HG03460 (cell line): ENCODE results near the gene EGF.
"Not testable (repeated sequence)": the region's sequence is repeated elsewhere in the genome, so short reads cannot be mapped to it uniquely, and the experiment has no call there.

Experiments
- ATAC-seq: cut with Tn5 transposase; IDR thresholded peaks from one replicate; pipeline ENCODE4 v1.9.1; 2021; ENCODE audit not compliant: unreplicated experiment

The EGF gene

GRCh38 chr4:109912706-109913595 is at the start of gene EGF:
Gene EGF, plus strand, starts transcription at chr4:109912883. Its CDS starts 453 bp downstream, at chr4:109913336.
- no peak for ATAC-seq

- ATAC-seq, result no peak
Observed at GRCh38 chr4:109864134-109864533, 48.5 kb upstream of the EGF start.

DNA sequence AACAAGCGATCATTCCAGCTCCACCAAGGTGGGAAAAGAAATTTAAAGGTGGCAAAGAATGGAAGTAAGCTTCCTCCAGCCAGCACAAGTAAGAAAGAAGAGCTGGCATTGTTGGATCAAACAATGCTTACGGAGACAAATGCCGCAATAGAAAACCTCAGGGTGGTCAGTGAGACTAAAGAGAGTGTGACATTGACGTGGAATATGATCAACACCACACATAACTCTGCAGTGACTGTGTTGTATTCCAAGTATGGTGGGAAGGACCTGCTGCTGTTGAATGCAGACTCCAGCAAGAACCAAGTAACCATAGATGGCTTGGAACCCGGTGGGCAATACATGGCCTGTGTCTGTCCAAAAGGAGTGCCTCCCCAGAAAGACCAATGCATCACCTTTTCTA is 42.6 kb upstream of the EGF start:
- ATAC-seq, result no peak

DNA sequence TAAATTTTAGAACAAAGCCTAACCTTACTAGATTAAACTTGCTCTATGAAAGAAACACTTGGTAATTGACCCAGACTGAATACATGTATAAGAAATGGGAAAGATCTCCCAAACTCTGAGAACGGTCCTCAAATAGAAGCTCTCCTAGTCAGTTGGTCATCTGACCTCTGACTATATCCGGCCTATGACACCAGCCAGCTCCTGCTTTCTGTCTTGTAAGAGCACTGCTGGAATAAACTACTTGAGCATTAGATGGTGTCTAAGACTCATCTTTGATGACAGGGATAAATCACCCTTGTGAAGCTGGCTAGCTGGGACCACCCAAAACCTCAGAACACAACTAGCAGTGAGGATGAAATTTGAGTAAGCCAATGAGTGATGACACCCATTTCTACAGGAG is 40.6 kb upstream of the EGF start:
- no peak for ATAC-seq

- ATAC-seq, result no peak
Observed at GRCh38 chr4:109872950-109873656, 39.6 kb upstream of the EGF start.

GRCh38 chr4:109873791-109874514 is 38.7 kb upstream of the EGF start:
- ATAC-seq, result no peak

GRCh38 chr4:109875106-109875505 is 37.6 kb upstream of the EGF start:
- ATAC-seq, result no peak

DNA sequence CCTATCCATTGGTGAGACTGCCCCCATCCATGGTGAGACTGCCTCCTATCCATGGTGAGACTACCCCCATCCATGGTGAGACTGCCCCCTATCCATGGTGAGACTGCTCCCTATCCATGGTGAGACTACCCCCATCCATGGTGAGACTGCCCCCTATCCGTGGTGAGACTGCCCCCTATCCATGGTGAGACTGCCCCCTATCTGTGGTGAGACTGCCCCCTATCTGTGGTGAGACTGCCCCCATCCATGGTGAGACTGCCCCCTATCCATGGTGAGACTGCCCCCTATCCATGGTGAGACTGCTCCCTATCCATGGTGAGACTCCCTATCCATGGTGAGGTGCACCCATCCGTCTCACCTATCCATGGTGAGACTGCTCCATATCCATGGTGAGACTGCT is 37.1 kb upstream of the EGF start:
- ATAC-seq, result not testable (repeated sequence)

GRCh38 chr4:109876634-109877265 is 35.9 kb upstream of the EGF start:
- ATAC-seq, result no peak

DNA sequence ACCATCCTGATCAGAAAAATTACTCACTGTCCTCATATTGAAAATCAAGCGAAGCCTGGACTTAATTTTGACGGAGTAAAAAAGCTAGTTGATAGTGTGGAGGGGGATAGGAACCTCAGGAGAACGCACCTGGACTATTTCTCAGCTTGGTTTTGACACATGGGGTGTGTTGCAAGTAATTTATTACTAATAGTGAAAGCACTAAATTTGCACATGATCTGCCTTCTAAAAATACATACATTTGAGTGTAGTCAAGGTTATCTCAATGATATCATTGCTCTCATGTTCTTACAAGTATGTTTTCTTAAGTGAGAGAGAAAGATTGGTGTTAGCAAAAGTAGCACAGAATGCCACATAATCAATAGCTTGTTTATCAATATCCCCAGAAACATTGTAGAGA is 35.3 kb upstream of the EGF start:
- peak; percentile 86 for ATAC-seq

DNA sequence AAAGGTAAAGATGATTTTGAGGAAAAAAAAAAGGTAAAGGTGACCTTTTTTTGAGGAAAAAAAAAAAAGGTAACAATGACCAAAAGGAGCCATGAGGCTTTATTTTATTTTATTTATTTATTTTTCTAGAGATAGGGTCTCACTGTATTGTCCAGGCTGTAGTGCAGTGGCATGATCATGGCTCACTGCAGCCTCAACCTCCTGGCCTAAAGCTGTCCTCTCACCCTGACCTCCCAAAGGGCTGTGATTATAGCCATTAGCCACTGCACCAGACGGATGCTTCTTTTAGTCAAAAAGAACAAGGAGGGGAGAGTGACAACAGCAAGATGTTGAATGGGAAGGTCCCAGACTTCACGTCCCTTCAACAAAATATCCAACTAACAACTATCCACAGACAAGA is 34.3 kb upstream of the EGF start:
- ATAC-seq, result no peak

DNA sequence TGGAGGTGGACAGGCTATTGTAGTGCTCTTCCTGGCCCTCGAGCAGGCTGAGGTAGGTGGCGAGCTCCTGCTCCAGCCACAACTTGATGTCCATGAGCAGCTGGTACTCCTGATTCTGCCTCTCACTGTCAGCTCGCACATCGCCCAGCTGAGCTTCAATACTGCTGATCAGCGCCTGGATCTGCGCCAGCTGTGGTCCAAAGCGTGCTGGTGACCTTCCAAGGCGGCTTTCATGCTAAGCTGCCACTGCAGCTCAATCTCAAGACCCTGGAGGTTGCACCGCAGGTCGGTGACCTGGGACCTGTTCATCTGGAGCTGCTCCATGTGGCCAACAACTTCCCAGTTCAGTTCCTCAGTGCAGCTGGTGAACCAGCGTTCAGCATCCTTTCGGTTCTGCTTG is 33.6 kb upstream of the EGF start:
- ATAC-seq, result no peak

DNA sequence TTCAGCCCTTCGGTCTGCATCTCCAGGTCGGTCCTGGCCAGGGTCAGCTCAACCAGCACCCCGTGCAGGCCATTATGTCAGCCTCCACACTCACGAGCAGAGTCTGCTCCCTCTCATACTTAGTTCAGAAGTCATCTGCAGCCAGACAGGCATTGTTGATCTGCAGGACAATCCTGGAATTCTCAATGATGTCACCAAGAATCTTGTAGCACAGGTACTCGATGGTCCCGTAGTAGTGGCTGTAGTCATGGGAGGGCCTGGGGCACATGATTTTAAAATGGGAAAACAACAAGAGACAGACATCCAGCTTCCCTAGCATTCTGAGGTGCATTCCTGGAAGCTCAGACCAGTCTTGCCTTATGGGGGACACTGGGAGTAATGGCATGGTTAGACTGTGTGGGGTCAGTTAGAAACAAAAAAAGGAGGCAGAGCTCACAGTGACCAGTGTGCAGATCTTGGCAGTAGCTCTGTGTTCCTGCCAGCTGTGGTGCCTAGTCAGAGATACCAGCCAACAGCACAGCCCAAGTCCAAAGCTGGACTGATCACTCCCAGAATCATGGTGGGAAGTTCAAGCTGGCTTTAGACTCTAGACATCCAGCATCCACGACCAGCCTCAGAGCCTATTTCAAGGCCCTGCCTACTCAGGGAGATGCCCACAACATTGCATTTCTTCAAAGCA is 32.9 kb upstream of the EGF start:
- no peak for ATAC-seq

GRCh38 chr4:109886303-109886702 is 26.4 kb upstream of the EGF start:
- no peak for ATAC-seq

DNA sequence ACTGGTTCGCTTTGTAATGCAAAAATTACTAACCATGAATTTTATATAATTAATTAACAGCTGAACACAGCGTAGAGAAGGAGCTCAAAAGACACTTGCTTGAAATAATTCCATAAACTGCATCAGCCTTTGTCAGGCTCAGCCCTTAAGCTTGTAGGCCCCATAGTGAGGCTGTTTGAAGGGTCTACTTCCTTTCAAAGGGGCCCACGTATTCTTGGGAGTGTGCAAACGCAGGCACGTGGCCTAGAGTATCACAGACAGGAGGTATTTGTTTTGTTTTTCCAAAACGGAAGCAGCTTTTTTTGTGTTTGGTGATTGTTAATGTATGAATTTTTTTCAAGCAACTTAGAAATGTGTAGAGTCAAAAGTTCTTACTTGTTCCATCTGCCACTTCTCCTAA is 25.6 kb upstream of the EGF start:
- no peak for ATAC-seq

GRCh38 chr4:109890076-109890475 is 22.6 kb upstream of the EGF start:
- no peak for ATAC-seq

- ATAC-seq, result no peak
Observed at GRCh38 chr4:109902559-109903251, 10.0 kb upstream of the EGF start.

GRCh38 chr4:109908731-109909130 is 4.0 kb upstream of the EGF start:
- ATAC-seq, result no peak

DNA sequence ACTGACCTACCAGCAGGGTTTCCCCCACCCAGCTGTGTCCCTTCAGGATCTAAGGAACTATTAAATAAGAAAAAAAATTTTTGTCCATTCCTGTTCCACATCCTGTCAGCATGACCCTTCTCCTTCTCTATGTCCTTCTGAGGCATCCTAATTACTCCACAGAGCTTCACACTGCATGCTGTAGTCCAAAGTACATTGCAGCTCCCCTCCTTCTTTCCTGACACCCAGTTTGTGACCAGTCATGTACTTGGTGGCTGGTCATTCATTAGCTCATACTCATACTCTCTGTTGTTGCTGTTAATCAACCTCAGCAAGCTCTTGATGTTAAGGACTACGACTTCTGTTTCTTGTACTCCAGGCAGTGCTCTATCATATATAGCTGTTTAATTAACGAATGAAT is 2.4 kb upstream of the EGF start:
- ATAC-seq, result no peak

GRCh38 chr4:109913596-109914241 is 1.0 kb downstream of the EGF start:
- no peak for ATAC-seq
